Measurements from ENCODE around the gene RASSF7.

RASSF7 gene

GRCh38 chr11:610146-610801, 49.5 kb downstream of the RASSF7 start:
- no peak for DNase-seq (ENCODE audit: low spot score)

GRCh38 chr11:611001-611996, 50.5 kb downstream of the RASSF7 start:
- no peak for DNase-seq (ENCODE audit: low spot score)

- peak; percentile 46 for DNase-seq (ENCODE audit: low spot score)
Observed at GRCh38 chr11:612201-612960, 51.6 kb downstream of the RASSF7 start.

GRCh38 chr11:612961-613300, 52.2 kb downstream of the RASSF7 start:
- DNase-seq (ENCODE audit: low spot score), result no peak

GRCh38 chr11:613369-613968, 52.7 kb downstream of the RASSF7 start:
- DNase-seq (ENCODE audit: low spot score), result peak; percentile 64

All from kidney tubule cell (primary cell).